Epithelial cell of esophagus (primary cell): ENCODE results near the gene ACER2.
A peak's percentile ranks its signal among the peaks of the same experiment; 100 is the strongest.

Source experiments
- DNase-seq: peaks from one replicate; pipeline ENCODE4 v3.0.0; 2010; ENCODE audit warnings: low read depth
- H3K4me3 ChIP-seq: 2 replicates; pipeline ENCODE4 v1.5.1; 2011; ENCODE audit warnings: mild to moderate bottlenecking, low read length, control low read depth
- TF ChIP-seq, protein P1 (sequence below): IDR thresholded peaks from 2 replicates; pipeline ENCODE4 v1.5.1; 2011; ENCODE audit warnings: low read depth, mild to moderate bottlenecking, low read length, control low read depth, inconsistent platforms; ENCODE audit not compliant: insufficient read depth; ENCODE audit errors: missing control alignments

Gene ACER2

GRCh38 chr9:19497276-19497675 lies 88.5 kb downstream of the ACER2 start:
- no peak for DNase-seq
- TF ChIP-seq, protein P1, sequence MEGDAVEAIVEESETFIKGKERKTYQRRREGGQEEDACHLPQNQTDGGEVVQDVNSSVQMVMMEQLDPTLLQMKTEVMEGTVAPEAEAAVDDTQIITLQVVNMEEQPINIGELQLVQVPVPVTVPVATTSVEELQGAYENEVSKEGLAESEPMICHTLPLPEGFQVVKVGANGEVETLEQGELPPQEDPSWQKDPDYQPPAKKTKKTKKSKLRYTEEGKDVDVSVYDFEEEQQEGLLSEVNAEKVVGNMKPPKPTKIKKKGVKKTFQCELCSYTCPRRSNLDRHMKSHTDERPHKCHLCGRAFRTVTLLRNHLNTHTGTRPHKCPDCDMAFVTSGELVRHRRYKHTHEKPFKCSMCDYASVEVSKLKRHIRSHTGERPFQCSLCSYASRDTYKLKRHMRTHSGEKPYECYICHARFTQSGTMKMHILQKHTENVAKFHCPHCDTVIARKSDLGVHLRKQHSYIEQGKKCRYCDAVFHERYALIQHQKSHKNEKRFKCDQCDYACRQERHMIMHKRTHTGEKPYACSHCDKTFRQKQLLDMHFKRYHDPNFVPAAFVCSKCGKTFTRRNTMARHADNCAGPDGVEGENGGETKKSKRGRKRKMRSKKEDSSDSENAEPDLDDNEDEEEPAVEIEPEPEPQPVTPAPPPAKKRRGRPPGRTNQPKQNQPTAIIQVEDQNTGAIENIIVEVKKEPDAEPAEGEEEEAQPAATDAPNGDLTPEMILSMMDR = no peak
- H3K4me3 ChIP-seq = no peak overlapping the region

GRCh38 chr9:19498015-19498414 lies 89.2 kb downstream of the ACER2 start:
- TF ChIP-seq, protein P1 = no peak
- peak; percentile 52 for DNase-seq
- H3K4me3 ChIP-seq = no peak overlapping the region
